Dendritic cell treated with granulocyte-macrophage colony-stimulating factor and Interleukin-4, amounts not matched to agents 40 ng/mL and 50 ng/mL, for 4 days (primary cell): Measurements from ENCODE around the gene PDF.
A peak's percentile ranks its signal among the peaks of the same experiment; 100 is the strongest.
"Not testable (repeated sequence)": the region's sequence is repeated elsewhere in the genome, so short reads cannot be mapped to it uniquely, and the experiment has no call there.

ENCODE experiments used
- H3K27ac Mint-ChIP-seq: one replicate; pipeline ENCODE4 v1.8.0; 2022; ENCODE audit warnings: mild to moderate bottlenecking, mixed read lengths
- H3K27me3 Mint-ChIP-seq: one replicate; pipeline ENCODE4 v1.8.0; 2022; ENCODE audit warnings: mild to moderate bottlenecking, mixed read lengths
- H3K36me3 Mint-ChIP-seq: one replicate; pipeline ENCODE4 v1.8.0; 2022; ENCODE audit warnings: low read depth, mixed read lengths
- H3K4me1 Mint-ChIP-seq: one replicate; pipeline ENCODE4 v1.8.0; 2022; ENCODE audit warnings: low read depth, mixed read lengths
- H3K4me3 Mint-ChIP-seq: one replicate; pipeline ENCODE4 v1.8.0; 2022; ENCODE audit warnings: mild to moderate bottlenecking, moderate library complexity, mixed read lengths
- H3K9me3 Mint-ChIP-seq: one replicate; pipeline ENCODE4 v1.8.0; 2022; ENCODE audit warnings: mixed read lengths
- intact Hi-C: fragments of 100-400 bp; cut with micrococcal nuclease; formaldehyde crosslinking; loops from one replicate; pipeline ENCODE4 v1.15.0; 2022

Gene PDF, protein sequence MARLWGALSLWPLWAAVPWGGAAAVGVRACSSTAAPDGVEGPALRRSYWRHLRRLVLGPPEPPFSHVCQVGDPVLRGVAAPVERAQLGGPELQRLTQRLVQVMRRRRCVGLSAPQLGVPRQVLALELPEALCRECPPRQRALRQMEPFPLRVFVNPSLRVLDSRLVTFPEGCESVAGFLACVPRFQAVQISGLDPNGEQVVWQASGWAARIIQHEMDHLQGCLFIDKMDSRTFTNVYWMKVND

GRCh38 chr16:69330286-69331109, at the start of gene PDF:
Gene PDF, minus strand, starts transcription at chr16:69330588. Its CDS starts 18 bp downstream, at chr16:69330570.
- H3K27ac Mint-ChIP-seq = peak within 1 kb of the TSS; percentile 82
- H3K4me1 Mint-ChIP-seq = peaks cover 48% of the 10 kb centered on the region
- peaks cover 80% of the 10 kb centered on the region for H3K36me3 Mint-ChIP-seq
- H3K27me3 Mint-ChIP-seq = no peaks in the 10 kb centered on the region
- H3K9me3 Mint-ChIP-seq = no peaks in the 10 kb centered on the region
- intact Hi-C loops = loop anchor here (1.0 kb wide), 1 partner anchor 9 kb away; the partner anchor contains the start of genes COG8 and NIP7
- H3K4me3 Mint-ChIP-seq = peak within 1 kb of the TSS; percentile 82

DNA sequence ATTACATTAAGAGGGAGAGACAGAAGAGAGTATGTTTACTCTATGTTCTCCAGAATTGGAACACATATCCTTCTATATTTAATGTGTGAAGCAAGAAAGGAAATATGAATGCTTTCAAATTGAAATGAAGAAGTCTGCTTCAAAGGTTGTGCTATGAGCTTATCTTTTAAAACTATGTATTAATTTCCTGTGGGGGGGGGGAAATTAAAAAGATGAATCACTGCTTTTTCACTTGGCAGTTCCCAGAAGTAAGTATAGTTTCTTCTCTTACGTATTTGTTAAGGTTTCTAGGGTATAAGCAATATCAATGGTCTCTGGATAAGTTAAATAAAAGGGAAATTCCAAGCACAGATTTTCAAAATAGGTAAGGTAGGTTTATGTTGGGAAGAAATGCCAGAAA, 48.4 kb upstream of the PDF start:
- peaks cover 19% of the 10 kb centered on the region for H3K4me1 Mint-ChIP-seq
- intact Hi-C loops = no loop called here
- H3K27me3 Mint-ChIP-seq = no peaks in the 10 kb centered on the region
- no peak overlapping the region for H3K4me3 Mint-ChIP-seq
- no peaks in the 10 kb centered on the region for H3K9me3 Mint-ChIP-seq
- peaks cover 73% of the 10 kb centered on the region for H3K36me3 Mint-ChIP-seq
- H3K27ac Mint-ChIP-seq = peak overlapping the region; percentile 25

DNA sequence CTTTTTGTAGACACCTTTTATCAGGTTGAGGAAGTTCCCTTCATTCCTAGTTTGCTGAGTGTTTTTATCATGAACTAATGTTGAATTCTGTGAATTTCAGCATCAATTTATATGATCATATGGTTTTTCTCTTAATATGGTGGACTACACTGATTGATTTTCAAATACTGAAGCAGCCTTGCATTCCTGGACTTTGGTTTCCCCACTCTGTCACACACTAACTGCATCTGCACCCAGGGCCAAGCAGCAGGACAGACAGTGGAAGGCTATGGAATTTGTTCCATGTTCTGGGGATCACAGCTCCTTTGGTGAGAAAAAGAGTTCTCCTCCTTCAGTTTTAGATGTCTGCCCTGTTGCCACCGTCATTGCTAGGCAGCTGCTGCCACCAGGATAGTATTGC, 47.6 kb upstream of the PDF start:
- Mint-ChIP-seq H3K27me3 (no peaks in the 10 kb centered on the region), H3K4me3 (no peak overlapping the region), H3K36me3 (peaks cover 73% of the 10 kb centered on the region), H3K4me1 (peaks cover 13% of the 10 kb centered on the region), H3K9me3 (no peaks in the 10 kb centered on the region), H3K27ac (peak overlapping the region; percentile 25)
- intact Hi-C loops = no loop called here

DNA sequence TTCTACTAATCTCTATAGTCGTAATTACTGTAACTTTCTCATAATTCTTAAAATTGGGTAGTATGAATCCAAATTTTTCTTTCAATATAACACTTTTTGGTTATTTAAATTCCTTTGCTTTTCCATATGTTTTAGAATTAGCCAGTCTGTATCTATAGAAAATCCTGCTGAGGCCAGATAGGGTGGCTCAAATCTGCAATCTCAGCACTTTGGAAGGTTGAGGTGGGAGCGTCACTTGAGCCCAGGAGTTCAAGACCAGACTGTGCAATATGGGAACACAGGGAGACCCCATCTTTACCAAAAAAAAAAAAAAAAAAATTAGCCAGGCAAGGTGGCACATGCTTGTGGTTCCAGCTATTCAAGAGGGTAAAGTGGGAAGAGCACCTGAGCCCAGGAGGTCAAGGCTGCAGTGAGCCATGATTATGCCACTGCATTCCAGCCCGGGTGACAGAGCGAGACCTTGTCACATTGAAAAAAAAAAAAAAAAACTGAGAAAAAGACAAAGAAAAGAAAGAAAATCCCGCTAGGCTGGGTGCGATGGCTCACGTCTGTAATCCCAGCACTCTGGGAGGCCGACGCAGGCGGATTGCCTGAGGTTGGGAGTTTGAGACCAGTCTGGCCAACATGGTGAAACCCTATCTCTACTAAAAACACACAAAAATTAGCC, 46.1 kb upstream of the PDF start:
- Mint-ChIP-seq H3K36me3 (peaks cover 76% of the 10 kb centered on the region), H3K4me3 (no peak overlapping the region), H3K27me3 (no peaks in the 10 kb centered on the region), H3K27ac (no peak overlapping the region), H3K4me1 (peaks cover 4% of the 10 kb centered on the region), H3K9me3 (no peaks in the 10 kb centered on the region)
- intact Hi-C loops = no loop called here

GRCh38 chr16:69373019-69373418, 42.6 kb upstream of the PDF start:
- no peaks in the 10 kb centered on the region for H3K9me3 Mint-ChIP-seq
- H3K27me3 Mint-ChIP-seq = no peaks in the 10 kb centered on the region
- peaks cover 85% of the 10 kb centered on the region for H3K36me3 Mint-ChIP-seq
- H3K4me1 Mint-ChIP-seq = no peaks in the 10 kb centered on the region
- no peak overlapping the region for H3K4me3 Mint-ChIP-seq
- intact Hi-C loops = no loop called here
- no peak overlapping the region for H3K27ac Mint-ChIP-seq

GRCh38 chr16:69371564-69371963, 41.2 kb upstream of the PDF start:
- Mint-ChIP-seq H3K4me3 (no peak overlapping the region), H3K27ac (no peak overlapping the region)

DNA sequence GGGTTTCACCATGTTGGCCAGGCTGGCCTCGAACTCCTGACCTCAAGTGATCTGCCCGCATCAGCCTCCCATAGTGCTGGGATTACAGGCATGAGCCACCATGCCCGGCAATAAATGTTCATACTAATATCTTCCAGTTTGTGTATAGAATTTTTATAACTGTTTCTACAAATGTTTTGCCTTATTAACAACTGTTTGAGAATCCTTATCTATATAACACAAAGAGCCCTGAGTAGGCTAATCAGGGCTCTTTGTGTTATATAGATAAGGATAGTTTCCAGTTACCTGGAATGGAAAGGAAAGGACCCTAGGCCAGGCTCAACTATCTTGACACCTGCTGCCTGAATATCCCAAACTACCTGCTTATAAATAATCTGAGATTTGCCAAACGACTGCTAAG, 38.5 kb upstream of the PDF start:
- Mint-ChIP-seq H3K27ac (no peak overlapping the region), H3K27me3 (no peaks in the 10 kb centered on the region), H3K36me3 (peaks cover 97% of the 10 kb centered on the region), H3K9me3 (no peaks in the 10 kb centered on the region), H3K4me1 (no peaks in the 10 kb centered on the region), H3K4me3 (no peak overlapping the region)
- intact Hi-C loops = no loop called here

More at GRCh38 chr16:69371564-69371963, 41.2 kb upstream of the PDF start:
- Mint-ChIP-seq H3K9me3 (no peaks in the 10 kb centered on the region), H3K4me1 (no peaks in the 10 kb centered on the region), H3K36me3 (peaks cover 85% of the 10 kb centered on the region), H3K27me3 (no peaks in the 10 kb centered on the region)
- intact Hi-C loops = no loop called here

- no peaks in the 10 kb centered on the region for H3K4me1 Mint-ChIP-seq
- H3K9me3 Mint-ChIP-seq = no peaks in the 10 kb centered on the region
- intact Hi-C loops = no loop called here
- H3K27me3 Mint-ChIP-seq = no peaks in the 10 kb centered on the region
- no peak overlapping the region for H3K4me3 Mint-ChIP-seq
- H3K27ac Mint-ChIP-seq = no peak overlapping the region
- H3K36me3 Mint-ChIP-seq = peaks cover 97% of the 10 kb centered on the region
Measured at GRCh38 chr16:69367980-69368379, 37.6 kb upstream of the PDF start.

DNA sequence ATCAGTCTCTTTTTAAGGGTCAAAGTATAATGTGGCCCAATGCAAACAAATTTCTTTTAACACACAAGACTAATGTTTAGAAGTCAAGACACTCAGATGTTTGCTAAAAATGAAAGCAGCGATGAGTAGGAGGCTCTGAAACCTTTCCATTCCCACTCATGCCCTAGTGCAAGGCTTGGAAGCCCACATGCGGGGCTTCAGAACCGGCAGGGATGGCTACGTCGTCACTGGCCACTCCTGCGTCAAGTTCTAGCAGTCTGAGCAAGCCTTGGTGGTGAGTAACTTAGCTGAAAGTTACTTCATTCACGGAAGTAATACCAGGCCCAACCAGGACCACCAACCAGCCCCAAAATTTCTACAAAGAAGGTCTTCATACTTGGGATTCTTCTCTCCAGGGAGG, 36.0 kb upstream of the PDF start:
- Mint-ChIP-seq H3K4me3 (no peak overlapping the region), H3K36me3 (peaks cover 92% of the 10 kb centered on the region), H3K9me3 (no peaks in the 10 kb centered on the region), H3K27ac (no peak overlapping the region), H3K4me1 (no peaks in the 10 kb centered on the region), H3K27me3 (no peaks in the 10 kb centered on the region)
- intact Hi-C loops = no loop called here

DNA sequence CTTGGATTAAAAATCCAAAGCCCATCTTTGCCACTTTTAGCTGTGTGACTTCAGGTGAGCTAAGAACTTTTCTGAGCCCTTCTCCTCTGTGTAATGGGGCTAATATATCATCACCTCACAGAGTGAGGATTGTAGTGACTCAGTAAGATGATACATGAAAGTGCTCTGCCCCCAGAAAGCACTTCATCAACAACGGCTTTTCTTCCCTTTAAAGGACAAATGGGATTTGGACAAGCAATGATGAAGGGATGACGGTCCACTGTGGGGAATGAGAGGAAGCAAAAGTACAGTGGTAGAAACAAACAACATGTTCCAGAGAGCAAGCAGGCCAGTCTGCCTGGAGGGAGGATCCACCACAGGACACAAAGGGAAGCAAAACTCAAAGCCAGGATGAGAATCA, 35.5 kb upstream of the PDF start:
- no peaks in the 10 kb centered on the region for H3K9me3 Mint-ChIP-seq
- no peak overlapping the region for H3K4me3 Mint-ChIP-seq
- H3K4me1 Mint-ChIP-seq = no peaks in the 10 kb centered on the region
- H3K27me3 Mint-ChIP-seq = no peaks in the 10 kb centered on the region
- intact Hi-C loops = no loop called here
- peaks cover 92% of the 10 kb centered on the region for H3K36me3 Mint-ChIP-seq
- no peak overlapping the region for H3K27ac Mint-ChIP-seq

DNA sequence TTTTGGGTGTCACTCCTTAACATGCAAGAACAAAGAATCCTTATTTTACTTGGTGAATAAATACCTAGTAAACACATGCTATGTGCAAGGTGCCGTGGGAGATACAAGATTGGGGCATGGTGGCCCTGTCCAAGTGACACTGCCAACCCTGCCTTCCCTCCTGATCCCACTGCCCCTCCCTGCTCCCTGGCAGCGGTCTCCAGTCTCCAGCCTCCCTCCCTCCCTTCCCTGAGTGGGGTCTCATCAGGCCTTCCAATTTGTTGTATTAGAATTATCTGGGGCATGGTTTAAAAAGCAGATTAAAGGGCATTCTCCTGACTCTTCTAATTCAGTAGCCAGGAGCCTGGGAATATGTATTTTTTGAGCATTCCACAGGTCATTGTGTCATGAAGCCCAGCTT, 33.7 kb upstream of the PDF start:
- peaks cover 89% of the 10 kb centered on the region for H3K36me3 Mint-ChIP-seq
- H3K4me1 Mint-ChIP-seq = no peaks in the 10 kb centered on the region
- H3K9me3 Mint-ChIP-seq = no peaks in the 10 kb centered on the region
- H3K27me3 Mint-ChIP-seq = no peaks in the 10 kb centered on the region
- intact Hi-C loops = no loop called here
- no peak overlapping the region for H3K27ac Mint-ChIP-seq
- H3K4me3 Mint-ChIP-seq = no peak overlapping the region

- no peaks in the 10 kb centered on the region for H3K9me3 Mint-ChIP-seq
- no peaks in the 10 kb centered on the region for H3K27me3 Mint-ChIP-seq
- no peaks in the 10 kb centered on the region for H3K4me1 Mint-ChIP-seq
- H3K4me3 Mint-ChIP-seq = no peak overlapping the region
- no peak overlapping the region for H3K27ac Mint-ChIP-seq
- intact Hi-C loops = no loop called here
- peaks cover 82% of the 10 kb centered on the region for H3K36me3 Mint-ChIP-seq
Measured at GRCh38 chr16:69363281-69363717, 32.9 kb upstream of the PDF start.

DNA sequence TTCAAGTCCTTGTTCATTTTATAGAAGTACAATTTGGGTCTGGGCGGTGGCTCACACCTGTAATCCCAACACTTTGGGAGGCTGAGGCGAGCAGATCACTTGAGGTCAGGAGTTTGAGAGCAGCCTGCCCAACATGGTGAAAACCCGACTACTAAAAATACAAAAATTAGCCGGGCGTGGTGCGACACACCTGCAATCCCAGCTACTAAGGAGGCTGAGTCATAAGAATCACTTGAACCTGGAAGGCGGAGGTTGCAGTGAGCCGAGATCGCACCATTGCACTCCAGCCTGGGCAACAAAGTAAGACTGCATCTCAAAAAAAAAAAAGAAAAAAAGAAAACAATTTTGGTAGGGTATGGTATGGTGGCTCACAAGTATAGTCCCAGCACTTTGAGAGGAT, 29.7 kb upstream of the PDF start:
- H3K4me1 Mint-ChIP-seq = peaks cover 11% of the 10 kb centered on the region
- H3K9me3 Mint-ChIP-seq, H3K27me3 Mint-ChIP-seq, H3K4me3 Mint-ChIP-seq, H3K27ac Mint-ChIP-seq, intact Hi-C loops: not testable (repeated sequence)
- peaks cover 82% of the 10 kb centered on the region for H3K36me3 Mint-ChIP-seq

DNA sequence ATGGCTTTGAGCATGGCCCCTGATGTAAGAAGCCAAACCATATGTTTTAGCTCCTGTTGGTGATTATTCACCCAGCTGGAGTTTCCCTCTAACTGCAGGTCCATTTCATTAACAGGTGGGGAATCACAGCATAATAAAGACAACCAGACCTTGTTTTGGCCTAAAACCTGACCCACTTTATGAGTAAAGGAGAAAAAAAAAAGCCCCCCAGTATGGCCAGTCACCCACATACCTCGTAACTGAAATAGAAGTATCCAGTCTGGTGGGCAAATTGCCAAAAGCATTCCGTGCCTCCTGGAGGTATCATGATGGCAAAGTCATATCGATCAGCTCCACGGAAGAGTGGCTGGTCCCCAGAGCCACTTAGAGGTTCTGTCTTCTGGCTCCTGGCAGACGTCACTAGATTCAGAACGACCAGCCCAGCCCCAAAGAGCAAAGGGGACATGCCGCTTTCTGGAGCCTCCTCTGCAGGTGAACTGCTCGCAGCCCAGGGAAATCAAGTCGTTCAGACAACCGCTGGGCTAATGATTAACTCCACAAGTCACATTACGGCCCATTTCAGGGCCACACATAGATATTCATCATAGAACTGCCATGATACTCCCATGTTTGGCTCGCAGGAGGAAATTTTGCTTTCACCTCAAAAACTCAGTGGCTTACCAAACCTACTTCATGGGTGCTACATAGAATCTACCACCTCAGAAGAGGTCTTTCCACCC, 21.1 kb upstream of the PDF start, which contains the start of gene TMED6:
TMED6 (minus strand) TSS at position 478 of the 719 bp plus-strand sequence; CDS start at position 445, 33 bp downstream.
- intact Hi-C loops = no loop called here
- no peak within 1 kb of the TSS for H3K4me3 Mint-ChIP-seq
- H3K27me3 Mint-ChIP-seq = no peaks in the 10 kb centered on the region
- H3K4me1 Mint-ChIP-seq = peaks cover 18% of the 10 kb centered on the region
- peaks cover 83% of the 10 kb centered on the region for H3K36me3 Mint-ChIP-seq
- no peaks in the 10 kb centered on the region for H3K9me3 Mint-ChIP-seq
- no peak within 1 kb of the TSS for H3K27ac Mint-ChIP-seq
